NCI-H1048 (cell line): ENCODE results near the gene ATP8B1.
"Not testable (repeated sequence)": the region's sequence is repeated elsewhere in the genome, so short reads cannot be mapped to it uniquely, and the experiment has no call there.

Experiments used
- DNase-seq: peaks from one replicate; lab custom pipeline; 2025; lab: John Stamatoyannopoulos, UW

ATP8B1 gene

DNA sequence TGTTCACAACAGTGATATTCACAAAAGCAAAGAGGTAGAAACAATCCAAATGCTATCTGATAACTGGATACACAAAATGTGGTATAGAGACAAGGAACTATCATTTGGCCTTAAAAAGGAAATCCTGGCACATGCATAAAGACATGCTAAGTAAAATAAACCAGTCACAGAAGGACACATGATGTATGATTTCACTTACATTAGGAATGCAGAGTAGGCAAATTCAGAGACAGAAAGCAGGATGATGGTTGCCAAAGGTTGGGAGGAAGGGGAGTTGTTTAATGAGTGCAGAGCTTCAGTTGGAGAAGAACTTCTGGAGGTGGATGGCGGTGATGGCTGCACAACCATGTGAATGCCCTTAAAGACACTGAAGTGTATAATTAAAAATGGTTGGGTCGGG, 38.1 kb downstream of the ATP8B1 start:
- DNase-seq: no peak

DNA sequence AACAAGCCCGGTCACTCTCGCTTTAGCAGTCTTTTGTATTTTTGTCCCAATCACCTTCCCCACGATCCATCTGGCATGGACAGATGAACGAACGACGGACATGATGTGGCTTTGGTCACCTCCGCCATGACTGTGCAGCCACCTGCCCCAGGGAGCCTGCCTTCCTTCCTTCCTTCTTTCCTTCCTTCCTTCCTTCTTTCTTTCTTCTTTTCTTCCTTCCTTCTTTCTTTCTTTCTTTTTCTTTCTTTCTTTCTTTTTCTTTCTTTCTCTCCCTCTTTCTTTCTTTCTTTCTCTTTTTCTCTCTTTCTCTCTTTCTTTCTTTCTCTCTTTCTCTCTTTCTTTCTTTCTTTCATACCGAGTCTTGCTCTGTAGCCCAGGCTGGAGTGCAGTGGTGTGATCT, 39.0 kb downstream of the ATP8B1 start:
- DNase-seq: no peak

- no peak for DNase-seq
Measured at GRCh38 chr18:57762686-57763085, 40.4 kb downstream of the ATP8B1 start.

DNA sequence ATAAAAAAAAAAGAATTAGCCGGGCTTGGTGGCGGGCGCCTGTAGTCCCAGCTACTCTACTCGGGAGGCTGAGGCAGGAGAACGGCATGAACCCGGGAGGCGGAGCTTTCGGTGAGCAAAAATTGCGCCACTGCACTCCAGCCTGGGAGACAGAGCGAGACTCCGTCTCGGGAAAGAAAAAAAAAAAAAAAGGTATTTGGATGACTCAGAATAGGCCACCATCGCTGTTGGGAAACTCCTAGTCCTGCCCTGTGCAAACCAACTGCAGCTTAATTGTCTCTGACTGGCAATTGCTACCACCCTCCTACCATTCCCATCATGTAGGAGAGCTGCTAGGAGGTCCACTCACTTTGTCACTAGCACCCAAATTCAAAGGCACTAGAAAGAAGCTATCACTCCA, 43.5 kb downstream of the ATP8B1 start:
- DNase-seq: no peak

DNA sequence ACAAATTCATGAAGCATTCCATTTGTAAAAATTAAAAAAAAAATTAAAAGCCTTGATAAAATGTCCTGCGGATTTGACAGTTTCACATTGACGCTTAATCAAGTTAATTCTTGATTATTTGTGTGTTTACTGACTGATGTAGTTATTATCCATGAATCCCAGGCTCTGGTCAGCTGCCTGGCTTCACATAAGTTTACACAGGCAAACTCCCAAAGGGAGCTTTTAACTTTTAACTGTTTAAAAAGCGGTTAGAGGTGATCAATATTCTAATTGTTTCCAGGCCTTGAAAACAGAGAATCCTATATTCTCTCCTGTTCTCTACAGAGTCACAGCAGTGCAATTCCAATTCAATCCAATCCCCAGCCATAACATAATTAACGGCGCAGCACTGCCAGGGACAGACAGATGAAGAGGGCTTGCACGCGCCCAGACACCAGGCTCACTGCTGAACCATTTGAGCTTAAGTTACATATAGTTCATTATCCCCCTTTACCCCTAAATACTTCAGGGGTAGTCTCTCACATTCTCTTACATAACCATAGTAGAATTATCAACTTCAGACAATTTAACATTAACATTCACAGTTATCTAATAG, 47.5 kb downstream of the ATP8B1 start:
- DNase-seq: no peak

GRCh38 chr18:57754577-57755338, 48.4 kb downstream of the ATP8B1 start:
- no peak for DNase-seq

DNA sequence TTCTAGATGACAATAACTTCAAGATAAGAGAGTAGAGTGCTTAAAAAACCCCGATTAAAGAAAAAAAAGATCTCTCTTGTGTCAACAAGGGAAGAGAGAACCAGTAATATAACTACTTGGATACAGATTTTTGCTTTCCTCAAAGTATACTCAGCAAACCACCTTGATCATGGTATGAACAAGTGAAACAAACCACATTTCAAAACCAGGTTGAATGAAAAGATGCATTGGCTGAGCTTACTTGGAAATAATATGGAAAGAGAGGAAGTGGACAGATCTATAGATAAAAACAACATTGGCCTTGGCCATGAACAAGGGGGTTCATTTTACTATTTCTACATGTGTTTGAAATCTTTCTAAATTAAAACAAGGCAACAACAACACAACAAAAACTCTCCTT, 50.1 kb downstream of the ATP8B1 start:
- no peak for DNase-seq

DNA sequence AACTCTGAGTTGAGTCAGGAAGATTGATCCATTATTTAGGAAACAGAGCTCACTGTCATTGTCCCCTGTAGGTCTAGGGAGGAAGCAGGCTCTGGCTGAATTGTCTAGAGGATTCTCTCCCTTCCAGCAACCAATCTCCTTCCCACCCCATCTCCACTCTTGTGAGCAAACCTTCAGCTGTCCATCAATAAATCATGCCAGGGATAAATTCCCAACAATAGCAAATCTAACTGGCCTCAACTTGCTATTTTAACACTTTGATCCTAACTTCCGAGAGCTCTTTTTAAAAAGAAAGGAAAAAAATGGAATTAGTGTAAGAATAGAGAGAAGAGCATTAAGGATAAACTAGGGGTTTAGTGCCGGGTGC, 53.5 kb downstream of the ATP8B1 start:
- no peak for DNase-seq

GRCh38 chr18:57748770-57749603, 54.1 kb downstream of the ATP8B1 start:
- peak; percentile 69 for DNase-seq

- no peak for DNase-seq
Measured at GRCh38 chr18:57747809-57748680, 55.1 kb downstream of the ATP8B1 start.

- DNase-seq: no peak
Measured at GRCh38 chr18:57744211-57744694, 58.9 kb downstream of the ATP8B1 start.

GRCh38 chr18:57743008-57743407, 60.1 kb downstream of the ATP8B1 start:
- no peak for DNase-seq

GRCh38 chr18:57741273-57741672, 61.8 kb downstream of the ATP8B1 start:
- no peak for DNase-seq

DNA sequence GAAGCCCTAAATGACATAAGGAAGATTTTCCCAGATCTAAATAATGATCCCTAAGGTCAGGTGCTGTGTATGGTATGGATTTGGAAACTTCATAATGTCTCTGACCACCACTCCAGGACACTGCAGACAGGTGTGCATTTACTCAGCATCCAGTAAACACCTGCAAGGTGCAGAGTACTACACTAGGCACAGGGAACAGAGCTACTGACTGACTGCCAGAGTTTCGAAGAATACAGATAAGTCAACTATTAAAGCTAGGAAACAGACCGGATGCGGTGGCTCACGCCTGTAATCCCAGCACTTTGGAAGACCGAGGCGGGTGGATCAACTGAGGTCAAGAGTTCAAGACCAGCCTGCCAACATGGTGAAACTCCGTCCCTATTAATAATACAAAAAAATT, 65.0 kb downstream of the ATP8B1 start:
- DNase-seq: no peak

DNA sequence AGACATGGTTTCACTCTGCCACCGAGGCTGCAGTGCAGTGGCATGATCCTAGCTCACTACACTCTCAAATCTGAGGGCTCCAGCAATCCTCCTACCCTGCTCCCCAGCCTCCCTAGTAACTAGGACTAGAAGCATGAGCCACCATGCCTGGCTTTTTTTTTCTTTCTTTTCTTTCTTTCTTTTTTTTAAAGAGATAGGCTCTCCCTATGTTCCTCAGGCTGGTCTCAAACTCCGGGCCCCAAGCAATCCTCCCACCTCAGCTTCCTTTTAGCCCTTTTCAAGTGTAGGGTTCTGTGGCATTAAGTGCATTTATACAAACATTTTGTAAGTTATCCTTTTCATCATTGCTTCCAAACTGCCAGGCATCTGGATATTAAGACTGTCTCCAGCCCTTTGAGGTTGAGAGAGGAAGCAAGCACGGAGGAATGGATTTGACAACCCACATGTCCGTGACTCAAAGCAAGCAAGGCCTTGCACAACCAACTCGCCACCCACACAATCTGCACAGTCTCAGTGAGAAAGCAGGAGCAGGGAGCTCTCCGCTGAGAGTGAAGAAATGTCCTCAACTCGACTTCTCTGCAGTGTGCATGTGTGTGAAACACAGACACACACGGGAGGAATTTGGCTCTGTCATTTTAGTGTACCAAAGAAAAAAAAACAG, 65.6 kb downstream of the ATP8B1 start:
- no peak for DNase-seq

- not testable (repeated sequence) for DNase-seq
Measured at GRCh38 chr18:57735042-57735441, 68.1 kb downstream of the ATP8B1 start.

GRCh38 chr18:57733861-57734260, 69.3 kb downstream of the ATP8B1 start:
- DNase-seq: no peak

DNA sequence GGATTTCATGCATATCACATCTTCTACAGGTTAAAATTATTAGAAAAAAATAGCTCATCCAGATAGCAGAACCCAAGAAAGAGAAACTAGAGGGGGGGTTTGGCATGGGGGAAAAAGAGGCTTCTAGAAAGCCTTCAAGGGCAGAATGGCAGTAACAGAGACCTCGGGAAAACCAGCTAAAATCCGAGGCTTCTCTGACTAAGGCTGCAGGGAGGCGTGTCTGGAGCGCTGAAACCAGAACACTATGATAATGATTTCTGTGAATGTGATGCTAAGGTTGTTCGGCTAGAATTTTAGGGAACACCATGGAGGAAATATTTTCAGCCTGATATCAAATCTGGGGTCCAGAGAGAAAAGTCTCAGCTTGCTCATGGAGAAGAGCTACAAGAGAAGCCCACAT, 73.0 kb downstream of the ATP8B1 start:
- no peak for DNase-seq

DNA sequence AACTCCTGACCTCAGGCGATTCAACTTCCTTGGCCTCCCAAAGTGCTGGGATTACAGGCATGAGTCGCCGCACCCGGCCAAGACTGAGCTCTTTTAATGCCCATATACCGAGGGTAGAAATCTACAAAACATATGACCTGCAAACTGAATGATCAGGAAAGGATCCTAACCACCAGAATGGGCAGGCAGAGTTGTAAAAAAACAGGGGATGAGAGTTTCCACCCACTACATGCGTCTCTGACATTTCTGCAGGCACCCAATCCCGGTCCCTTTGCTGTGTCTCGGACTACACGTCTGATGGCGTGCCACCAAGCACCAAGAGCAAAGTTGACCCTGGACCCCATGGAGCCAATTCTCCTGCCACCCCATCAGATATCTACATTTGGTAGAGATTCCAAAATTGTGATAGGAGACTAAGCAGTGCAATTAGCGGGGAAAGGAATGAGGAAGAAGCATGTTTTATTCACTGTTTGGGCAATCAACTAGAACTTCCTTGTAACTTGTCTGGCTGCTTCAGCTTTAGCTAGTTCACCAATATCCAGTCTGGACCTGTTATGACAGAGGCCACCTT, 74.1 kb downstream of the ATP8B1 start:
- DNase-seq: no peak

GRCh38 chr18:57727952-57728807, 74.9 kb downstream of the ATP8B1 start:
- no peak for DNase-seq
